ENCODE measurements around the gene RERE. TPM values are rescaled to one million over a fixed set of nuclear protein-coding genes. Genes with fewer than 3 reads are reported as not detected.

The RERE gene
- total RNA-seq, 1 experiment from 2014 or later, result 40.6 TPM

DNA sequence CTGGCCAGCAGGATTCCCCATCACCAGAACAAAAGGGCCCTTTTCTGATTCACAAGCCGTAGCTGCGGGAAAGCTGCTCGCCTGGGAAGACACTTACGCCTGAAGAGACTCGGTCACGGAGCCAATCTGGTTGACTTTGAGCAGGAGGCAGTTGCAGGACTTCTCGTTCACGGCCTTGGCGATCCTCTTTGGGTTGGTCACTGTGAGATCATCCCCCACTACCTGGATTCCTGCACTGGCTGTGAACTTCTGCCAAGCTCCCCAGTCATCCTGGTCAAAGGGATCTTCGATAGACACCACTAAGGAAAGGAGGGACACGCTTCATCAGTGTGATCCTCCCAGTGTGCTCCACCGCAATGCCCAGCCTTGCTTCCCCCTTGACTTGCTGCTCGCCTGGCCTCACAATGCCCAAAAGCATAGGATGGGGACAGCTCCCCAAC is 46.4 kb upstream of the RERE start:
- no peak overlapping the region for H3K4me3 ChIP-seq (replicated peaks in 1 of 2; ENCODE audit: low read depth in 1 of 2, low read length in 2 of 2)
- no TSS peak for BruUV-seq (replicated peaks)
- ChIA-PET CTCF (interaction anchor here (0.7 to 10.3 kb wide), 2 partner anchors 13 to 49 kb away, joined by 3 to 103 read pairs; no protein-coding TSS in a partner anchor), RAD21 (ENCODE audit: low non-redundant PET in 1 of 2, low total read pairs in 2 of 2, uncharacterized antibody in 2 of 2, unreplicated experiment in 2 of 2) (no interaction called here), POLR2A (interaction anchor here (1.7 kb wide), 1 partner anchor 10 kb away, joined by 5 read pairs; no protein-coding TSS in a partner anchor)
- H4K20me1 ChIP-seq (ENCODE audit: insufficient read depth), result peaks cover 73% of the 10 kb centered on the region
- no peak overlapping the region for H3K9ac ChIP-seq (ENCODE audit: low read length)
- peak; percentile 2; the same call in 1 of the 2 replicates for TF ChIP-seq POLR2AphosphoS5 (IDR thresholded peaks at IDR 0.05; ENCODE audit: low read depth, low read length)
- no peak for TF ChIP-seq CBX3 (IDR thresholded peaks at IDR 0.05; ENCODE audit: low read depth)
- TF ChIP-seq EZH2 (IDR thresholded peaks at IDR 0.05), result no peak
- ATAC-seq (no peak), DNase-seq (ENCODE audit: low read depth, low spot score) (no peak)
- H3K79me2 ChIP-seq (ENCODE audit: insufficient read depth, low read length), result peaks cover 85% of the 10 kb centered on the region
- H3K9me3 ChIP-seq (ENCODE audit: control insufficient read depth in 1 of 2, insufficient read depth in 1 of 2, low read depth in 1 of 2, low read length in 2 of 2), result no peaks in the 10 kb centered on the region
- H3K4me2 ChIP-seq (ENCODE audit: low read length), result no peak overlapping the region
- no peaks in the 10 kb centered on the region for H3K9me2 ChIP-seq (ENCODE audit: insufficient read depth)
- no peak overlapping the region for H2AFZ ChIP-seq (ENCODE audit: low read depth, low read length, poor library complexity, severe bottlenecking)
- peak overlapping the region; percentile 10; the same call in 1 of the 2 replicates for H3K27ac ChIP-seq (ENCODE audit: low read depth, low read length)
- intact Hi-C loops (cut with micrococcal nuclease), result no loop called here
- peaks cover 79 to 89% of the 10 kb centered on the region in 2 experiments for H3K36me3 ChIP-seq (ENCODE audit: control insufficient read depth in 1 of 2, insufficient read depth in 2 of 2, low read length in 2 of 2)
- H3K27me3 ChIP-seq (ENCODE audit: insufficient read depth, low read length), result no peaks in the 10 kb centered on the region
- peaks cover 2 to 41% of the 10 kb centered on the region in 2 experiments; a peak in 2 of 4 replicates for H3K4me1 ChIP-seq (ENCODE audit: control insufficient read depth in 1 of 2, insufficient read depth in 2 of 2, low read length in 2 of 2)

DNA sequence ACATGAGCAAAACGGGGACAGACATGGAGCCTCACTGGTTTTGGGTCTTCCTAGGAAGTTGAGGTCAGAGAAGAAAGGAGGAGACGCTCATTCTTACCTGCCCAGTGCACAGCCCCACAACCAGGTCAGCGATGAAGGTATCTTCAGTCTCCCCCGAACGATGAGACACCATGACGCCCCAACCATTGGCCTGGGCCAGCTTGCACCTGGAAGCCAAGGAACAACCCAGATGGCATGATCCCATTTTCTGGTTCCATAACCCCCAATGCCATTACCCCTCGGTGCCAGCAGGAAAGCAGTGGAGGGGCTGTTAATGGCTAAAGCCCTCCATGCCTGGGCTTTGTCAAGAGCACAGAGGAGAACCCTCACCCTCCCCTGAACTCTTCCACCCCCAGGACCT is 45.7 kb upstream of the RERE start:
- Histone ChIP-seq H3K4me2 (ENCODE audit: low read length) (no peak overlapping the region), H4K20me1 (ENCODE audit: insufficient read depth) (peaks cover 72% of the 10 kb centered on the region), H3K27me3 (ENCODE audit: insufficient read depth, low read length) (no peaks in the 10 kb centered on the region), H3K36me3 (ENCODE audit: control insufficient read depth in 1 of 2, insufficient read depth in 2 of 2, low read length in 2 of 2) (peaks cover 73 to 85% of the 10 kb centered on the region in 2 experiments), H3K4me1 (ENCODE audit: control insufficient read depth in 1 of 2, insufficient read depth in 2 of 2, low read length in 2 of 2) (peaks cover 2 to 45% of the 10 kb centered on the region in 2 experiments; a peak in 2 of 4 replicates), H3K27ac (ENCODE audit: low read depth, low read length) (peak overlapping the region; percentile 4; the same call in 1 of the 2 replicates), H3K4me3 (replicated peaks in 1 of 2; ENCODE audit: low read depth in 1 of 2, low read length in 2 of 2) (no peak overlapping the region), H2AFZ (ENCODE audit: low read depth, low read length, poor library complexity, severe bottlenecking) (no peak overlapping the region), H3K9ac (ENCODE audit: low read length) (no peak overlapping the region), H3K79me2 (ENCODE audit: insufficient read depth, low read length) (peaks cover 78% of the 10 kb centered on the region), H3K9me3 (ENCODE audit: control insufficient read depth in 1 of 2, insufficient read depth in 1 of 2, low read depth in 1 of 2, low read length in 2 of 2) (no peaks in the 10 kb centered on the region), H3K9me2 (ENCODE audit: insufficient read depth) (no peaks in the 10 kb centered on the region)
- POLR2A ChIA-PET, result no interaction called here
- CTCF ChIA-PET, result interaction anchor here (0.6 to 10.3 kb wide), 4 partner anchors 11 to 331 kb away, joined by 4 to 103 read pairs (median 6); no protein-coding TSS in a partner anchor
- DNase-seq (ENCODE audit: low read depth, low spot score) (no peak), ATAC-seq (no peak)
- no TSS peak for BruUV-seq (replicated peaks)
- TF ChIP-seq POLR2A (IDR thresholded peaks at IDR 0.05; ENCODE audit: borderline replicate concordance, extremely low read depth, insufficient read depth, insufficient read length), result no peak
- TF ChIP-seq, protein P1, sequence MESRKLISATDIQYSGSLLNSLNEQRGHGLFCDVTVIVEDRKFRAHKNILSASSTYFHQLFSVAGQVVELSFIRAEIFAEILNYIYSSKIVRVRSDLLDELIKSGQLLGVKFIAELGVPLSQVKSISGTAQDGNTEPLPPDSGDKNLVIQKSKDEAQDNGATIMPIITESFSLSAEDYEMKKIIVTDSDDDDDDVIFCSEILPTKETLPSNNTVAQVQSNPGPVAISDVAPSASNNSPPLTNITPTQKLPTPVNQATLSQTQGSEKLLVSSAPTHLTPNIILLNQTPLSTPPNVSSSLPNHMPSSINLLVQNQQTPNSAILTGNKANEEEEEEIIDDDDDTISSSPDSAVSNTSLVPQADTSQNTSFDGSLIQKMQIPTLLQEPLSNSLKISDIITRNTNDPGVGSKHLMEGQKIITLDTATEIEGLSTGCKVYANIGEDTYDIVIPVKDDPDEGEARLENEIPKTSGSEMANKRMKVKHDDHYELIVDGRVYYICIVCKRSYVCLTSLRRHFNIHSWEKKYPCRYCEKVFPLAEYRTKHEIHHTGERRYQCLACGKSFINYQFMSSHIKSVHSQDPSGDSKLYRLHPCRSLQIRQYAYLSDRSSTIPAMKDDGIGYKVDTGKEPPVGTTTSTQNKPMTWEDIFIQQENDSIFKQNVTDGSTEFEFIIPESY (IDR thresholded peaks at IDR 0.05; ENCODE audit: extremely low read depth, insufficient replicate concordance, low read length), result no peak
- intact Hi-C loops (cut with micrococcal nuclease), result no loop called here
- RAD21 ChIA-PET (ENCODE audit: low non-redundant PET in 1 of 2, low total read pairs in 2 of 2, uncharacterized antibody in 2 of 2, unreplicated experiment in 2 of 2), result no interaction called here
